Measurements from ENCODE around the gene ATP13A3. TPM values are rescaled to one million over a fixed set of nuclear protein-coding genes. Genes with fewer than 3 reads are reported as not detected.

The ATP13A3 gene
- total and polyA plus RNA-seq, 10 of the 15 experiments (the other 5 are each of a cell fraction or from before 2014, with no cell fraction given) = 14.0 to 108 (median 69.5) TPM

DNA sequence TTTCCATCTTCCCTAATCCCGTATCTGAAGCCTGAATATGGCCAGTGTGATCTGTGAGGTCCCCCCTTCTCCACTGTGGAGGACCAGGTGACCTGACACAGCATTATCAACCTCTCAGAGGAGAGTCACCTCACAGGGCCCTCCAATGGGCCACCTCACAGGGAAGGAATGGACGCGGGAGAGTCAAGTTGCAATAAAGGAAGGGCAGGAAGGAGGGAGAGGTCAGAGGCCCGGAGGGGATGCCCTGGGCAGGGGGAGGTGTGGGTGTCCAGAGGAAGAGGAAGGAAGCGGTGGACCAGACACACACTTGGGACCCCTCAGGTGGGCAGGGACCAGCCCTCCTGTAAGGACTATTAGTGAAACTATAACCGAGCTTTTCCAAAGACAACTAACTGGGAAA is 102.6 kb downstream of the ATP13A3 start (continued):
- TF ChIP-seq, protein P1, sequence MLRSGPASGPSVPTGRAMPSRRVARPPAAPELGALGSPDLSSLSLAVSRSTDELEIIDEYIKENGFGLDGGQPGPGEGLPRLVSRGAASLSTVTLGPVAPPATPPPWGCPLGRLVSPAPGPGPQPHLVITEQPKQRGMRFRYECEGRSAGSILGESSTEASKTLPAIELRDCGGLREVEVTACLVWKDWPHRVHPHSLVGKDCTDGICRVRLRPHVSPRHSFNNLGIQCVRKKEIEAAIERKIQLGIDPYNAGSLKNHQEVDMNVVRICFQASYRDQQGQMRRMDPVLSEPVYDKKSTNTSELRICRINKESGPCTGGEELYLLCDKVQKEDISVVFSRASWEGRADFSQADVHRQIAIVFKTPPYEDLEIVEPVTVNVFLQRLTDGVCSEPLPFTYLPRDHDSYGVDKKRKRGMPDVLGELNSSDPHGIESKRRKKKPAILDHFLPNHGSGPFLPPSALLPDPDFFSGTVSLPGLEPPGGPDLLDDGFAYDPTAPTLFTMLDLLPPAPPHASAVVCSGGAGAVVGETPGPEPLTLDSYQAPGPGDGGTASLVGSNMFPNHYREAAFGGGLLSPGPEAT (IDR thresholded peaks at IDR 0.05; ENCODE audit: low read depth) = no peak
- TF ChIP-seq MYB (IDR thresholded peaks at IDR 0.05; ENCODE audit: borderline replicate concordance, low read depth, low read length) (no peak), JUNB (IDR thresholded peaks at IDR 0.05) (no peak), MEF2A (IDR thresholded peaks at IDR 0.05; ENCODE audit: insufficient read depth, low read depth, low read length) (no peak)
- TF ChIP-seq, protein P2, sequence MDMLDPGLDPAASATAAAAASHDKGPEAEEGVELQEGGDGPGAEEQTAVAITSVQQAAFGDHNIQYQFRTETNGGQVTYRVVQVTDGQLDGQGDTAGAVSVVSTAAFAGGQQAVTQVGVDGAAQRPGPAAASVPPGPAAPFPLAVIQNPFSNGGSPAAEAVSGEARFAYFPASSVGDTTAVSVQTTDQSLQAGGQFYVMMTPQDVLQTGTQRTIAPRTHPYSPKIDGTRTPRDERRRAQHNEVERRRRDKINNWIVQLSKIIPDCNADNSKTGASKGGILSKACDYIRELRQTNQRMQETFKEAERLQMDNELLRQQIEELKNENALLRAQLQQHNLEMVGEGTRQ (IDR thresholded peaks at IDR 0.05; ENCODE audit: borderline replicate concordance, low read depth, low read length) = no peak

- Histone ChIP-seq H3K27me3 (replicated peaks in 1 of 2; ENCODE audit: control insufficient read depth in 2 of 2, insufficient read depth in 2 of 2, low read length in 1 of 2) (no peaks in the 10 kb centered on the region; a peak in 2 of 4 replicates), H3K79me2 (ENCODE audit: control insufficient read depth, insufficient read depth, low read length) (no peaks in the 10 kb centered on the region), H3K27ac (ENCODE audit: control insufficient read depth, insufficient read depth) (no peak overlapping the region), H4K20me1 (ENCODE audit: control insufficient read depth, insufficient read depth) (no peaks in the 10 kb centered on the region), H3K4me1 (ENCODE audit: control insufficient read depth, insufficient read depth, low read length) (no peaks in the 10 kb centered on the region), H3K4me2 (ENCODE audit: control insufficient read depth, insufficient read depth) (no peak overlapping the region), H2AFZ (ENCODE audit: control insufficient read depth, low read depth, low read length) (no peak overlapping the region), H3K9ac (ENCODE audit: control insufficient read depth, insufficient read depth, low read length) (no peak overlapping the region), H3K9me3 (replicated peaks; ENCODE audit: control insufficient read depth, insufficient read depth, low read length) (no peaks in the 10 kb centered on the region), H3K36me3 (ENCODE audit: control insufficient read depth in 2 of 2, insufficient read depth in 2 of 2, low read length in 1 of 2) (no peaks in the 10 kb centered on the region), H3K4me3 (no peak overlapping the region)
- FAIRE-seq (no peak), DNase-seq (ENCODE audit: low read depth, low spot score) (no peak), ATAC-seq (no peak)
- CTCF ChIA-PET = no interaction called here
- RAD21 ChIA-PET (ENCODE audit: unreplicated experiment) = no interaction called here
- POLR2A ChIA-PET = no interaction called here
- no peak for TF ChIP-seq EGR1 (IDR thresholded peaks at IDR 0.05; ENCODE audit: borderline replicate concordance in 1 of 2, low read depth in 2 of 2, low read length in 2 of 2)
- no peak for TF ChIP-seq ESRRA (IDR thresholded peaks at IDR 0.05; ENCODE audit: low read length)
- TF ChIP-seq HDGF (IDR thresholded peaks at IDR 0.05) = no peak
- no peak for TF ChIP-seq MXI1 (IDR thresholded peaks at IDR 0.05; ENCODE audit: low read depth, low read length)
- no peak for TF ChIP-seq KAT2A (conservative IDR thresholded peaks at IDR 0.05; ENCODE audit: control insufficient read depth, low read depth, low read length)
- no peak for TF ChIP-seq CEBPB (IDR thresholded peaks at IDR 0.05; ENCODE audit: borderline replicate concordance in 1 of 2, low read depth in 2 of 2, low read length in 2 of 2)
- TF ChIP-seq BCL3 (IDR thresholded peaks at IDR 0.05; ENCODE audit: borderline replicate concordance, insufficient read depth, low read depth, low read length, poor library complexity, severe bottlenecking) = no peak
- TF ChIP-seq ELK1 (IDR thresholded peaks at IDR 0.05; ENCODE audit: low read depth, low read length) = no peak
- TF ChIP-seq RBBP5 (conservative IDR thresholded peaks at IDR 0.05) = no peak
- no peak for TF ChIP-seq HDAC6 (IDR thresholded peaks at IDR 0.05; ENCODE audit: unreplicated experiment)
- TF ChIP-seq GABPA (IDR thresholded peaks at IDR 0.05; ENCODE audit: low read depth) = no peak
- intact Hi-C loops (cut with micrococcal nuclease; ENCODE audit: unreplicated experiment) (no loop called here), in situ Hi-C loops (cut with MboI) (no loop called here)
- SMC1A ChIA-PET (ENCODE audit: uncharacterized antibody, unreplicated experiment) = interaction anchor here (0.6 kb wide), 1 partner anchor 10 kb away, joined by 3 read pairs; no protein-coding TSS in a partner anchor
- 66% methylated on average over 14 of the region's 14 CpGs for WGBS (ENCODE audit: insufficient coverage, insufficient replicate concordance, low lambda C conversion rate, missing lambda C conversion rate)
- BruUV-seq (replicated peaks) = no TSS peak
These were observed 103.4 kb downstream of the ATP13A3 start for GRCh38 chr3:194383276-194383940.
